Stimulated activated CD8-positive, alpha-beta memory T cell treated with anti-CD3 and anti-CD28 coated beads, Interleukin-15, amount 100 ng/mL, for 24 hours (primary cell): ENCODE results near the gene APPBP2.
"Not testable (repeated sequence)": the region's sequence is repeated elsewhere in the genome, so short reads cannot be mapped to it uniquely, and the experiment has no call there.

Source experiments
- DNase-seq: peaks from one replicate; pipeline ENCODE4 v3.0.0-alpha.2; 2020; ENCODE audit warnings: low read depth

Gene APPBP2

DNA sequence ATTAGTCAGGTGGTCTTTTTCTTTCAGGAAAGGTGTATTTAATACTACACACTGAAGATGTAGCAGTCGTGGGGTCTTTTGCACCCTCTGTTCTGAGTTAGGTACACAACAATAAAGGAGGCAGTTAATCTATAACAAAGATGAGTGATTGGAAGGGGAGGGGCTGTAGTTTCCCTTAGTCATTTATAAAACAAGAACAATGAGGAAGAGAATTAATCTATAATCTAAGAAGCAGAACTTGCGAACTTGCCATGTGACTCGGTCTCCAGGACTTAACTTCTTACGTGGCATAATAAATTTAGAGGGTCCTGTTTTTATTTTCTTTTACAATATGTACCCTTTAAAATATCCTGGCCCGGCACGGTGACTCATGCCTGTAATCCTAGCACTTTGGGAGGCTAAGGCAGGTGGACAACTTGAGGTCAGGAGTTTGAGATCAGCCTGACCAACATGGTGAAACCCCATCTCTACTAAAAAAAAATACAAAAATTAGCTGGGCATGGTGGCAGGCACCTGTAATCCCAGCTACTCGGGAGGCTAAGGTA is 8.6 kb upstream of the APPBP2 start:
- no peak for DNase-seq

DNA sequence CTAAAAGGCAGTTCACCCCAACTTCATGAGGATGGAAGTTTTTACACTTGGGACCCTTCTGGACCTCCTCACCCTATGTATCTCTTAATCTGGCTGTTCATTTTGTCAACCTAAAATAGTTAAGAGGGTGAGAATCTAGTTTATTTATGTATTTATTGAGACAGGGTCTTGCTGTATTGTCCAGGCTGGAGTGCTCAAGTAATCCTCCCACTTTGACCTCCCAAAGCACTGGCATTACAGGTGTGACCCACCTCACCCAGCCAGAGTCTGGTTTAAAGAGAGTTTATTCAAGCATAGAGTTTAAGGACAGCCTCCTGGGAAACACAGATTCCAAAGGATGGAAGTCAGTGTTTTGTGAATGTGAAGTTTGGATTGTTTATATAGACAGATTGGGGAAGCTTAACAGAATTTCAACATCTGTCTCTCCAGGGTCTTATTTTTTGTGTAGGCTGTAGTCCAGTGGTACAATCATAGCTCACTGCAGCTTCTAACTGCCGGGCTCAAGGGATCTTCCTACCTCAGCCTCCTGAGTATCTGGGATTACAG is 8.0 kb upstream of the APPBP2 start:
- no peak for DNase-seq

DNA sequence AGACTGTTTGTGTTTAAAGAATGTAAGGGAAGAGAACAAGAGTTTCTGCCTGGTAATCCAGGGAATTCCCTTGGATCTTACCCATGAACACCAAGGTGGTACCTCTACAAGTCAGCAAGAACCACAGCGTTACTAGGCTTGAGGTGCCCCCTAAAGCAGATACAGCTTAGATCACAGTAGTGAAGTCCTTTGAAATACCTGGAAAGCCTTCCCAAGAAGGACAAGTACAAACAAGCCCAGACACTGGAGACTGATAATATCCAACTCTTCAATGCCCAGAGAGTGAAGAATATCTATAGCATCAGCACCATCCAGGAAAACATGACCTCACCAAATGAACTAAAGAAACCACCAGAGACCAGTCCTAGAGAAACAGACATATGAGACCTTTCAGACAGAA is 3.8 kb upstream of the APPBP2 start:
- DNase-seq = no peak

DNA sequence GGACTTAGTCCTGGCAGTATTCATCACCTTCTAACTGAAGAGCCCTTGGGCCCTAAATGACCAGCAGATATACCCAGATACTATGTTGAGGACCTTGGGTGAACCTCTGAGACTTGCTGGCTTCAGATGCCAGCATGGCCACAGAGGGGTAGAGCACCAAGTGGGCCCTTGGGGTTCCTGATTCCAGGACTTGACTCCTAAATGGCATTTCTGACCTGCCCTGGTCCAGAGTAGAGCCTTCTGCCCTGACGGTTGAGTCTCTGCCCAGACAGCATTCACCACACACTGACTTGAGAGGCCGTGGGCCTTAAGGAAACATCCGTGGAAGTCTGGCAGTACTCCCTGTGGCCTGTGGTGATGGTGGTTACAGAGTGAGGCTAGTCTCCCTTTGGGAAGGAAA is 2.8 kb upstream of the APPBP2 start:
- no peak for DNase-seq

DNA sequence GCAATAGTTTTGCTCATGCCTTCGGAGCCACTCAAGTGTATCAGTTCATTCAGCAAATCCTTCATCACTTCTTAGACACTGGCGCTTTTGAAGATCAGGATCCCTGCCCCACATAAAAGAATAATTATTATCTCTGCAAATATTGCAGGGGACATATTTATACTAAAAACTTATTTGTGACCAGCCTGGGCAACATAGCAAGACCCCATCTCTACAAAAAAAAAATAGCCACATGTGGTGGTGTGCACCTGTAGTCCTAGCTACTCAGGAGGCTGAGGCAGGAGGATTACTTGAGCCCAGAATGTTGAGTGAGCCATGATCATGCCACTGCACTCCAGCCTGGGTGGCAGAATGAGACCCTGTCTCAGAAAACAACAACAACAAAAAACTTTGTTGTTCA is 1.7 kb upstream of the APPBP2 start:
- no peak for DNase-seq

DNA sequence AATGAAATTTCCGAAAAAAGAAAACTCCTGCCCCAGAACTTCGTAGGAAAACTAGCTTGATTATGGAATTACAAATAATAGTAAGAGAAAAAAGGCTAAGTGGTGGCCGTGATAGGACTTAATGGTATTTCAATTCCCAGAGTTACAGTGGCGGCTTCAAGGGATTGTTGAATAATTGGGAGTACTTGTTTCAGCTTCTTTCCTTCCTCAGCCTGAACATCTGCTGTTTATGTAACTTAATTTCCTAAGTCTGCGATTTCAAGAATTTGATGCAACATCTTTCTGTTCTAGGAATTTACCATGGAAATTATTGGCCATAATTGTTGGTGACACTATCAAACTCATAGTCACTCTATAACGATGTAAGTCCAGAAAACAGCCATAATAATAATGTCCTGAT is 684 bp upstream of the APPBP2 start:
- no peak for DNase-seq

DNA sequence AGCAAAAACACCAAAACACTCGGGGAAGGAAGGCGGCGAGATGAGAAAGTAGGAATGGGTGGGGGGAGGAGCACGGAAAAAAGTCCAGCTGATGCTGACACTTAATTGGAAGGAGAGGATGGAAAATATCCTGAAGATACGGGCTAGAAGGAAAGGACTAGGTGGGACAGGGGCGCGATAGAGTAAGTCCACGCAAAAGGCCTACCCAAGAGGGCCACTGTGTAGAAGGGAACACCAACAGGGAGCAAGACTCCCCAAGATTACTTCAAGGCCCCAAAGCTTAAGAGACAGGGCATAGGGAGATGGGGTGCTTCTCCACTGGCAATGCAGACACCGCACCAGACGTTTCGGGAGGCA is 736 bp downstream of the APPBP2 start:
- no peak for DNase-seq

DNA sequence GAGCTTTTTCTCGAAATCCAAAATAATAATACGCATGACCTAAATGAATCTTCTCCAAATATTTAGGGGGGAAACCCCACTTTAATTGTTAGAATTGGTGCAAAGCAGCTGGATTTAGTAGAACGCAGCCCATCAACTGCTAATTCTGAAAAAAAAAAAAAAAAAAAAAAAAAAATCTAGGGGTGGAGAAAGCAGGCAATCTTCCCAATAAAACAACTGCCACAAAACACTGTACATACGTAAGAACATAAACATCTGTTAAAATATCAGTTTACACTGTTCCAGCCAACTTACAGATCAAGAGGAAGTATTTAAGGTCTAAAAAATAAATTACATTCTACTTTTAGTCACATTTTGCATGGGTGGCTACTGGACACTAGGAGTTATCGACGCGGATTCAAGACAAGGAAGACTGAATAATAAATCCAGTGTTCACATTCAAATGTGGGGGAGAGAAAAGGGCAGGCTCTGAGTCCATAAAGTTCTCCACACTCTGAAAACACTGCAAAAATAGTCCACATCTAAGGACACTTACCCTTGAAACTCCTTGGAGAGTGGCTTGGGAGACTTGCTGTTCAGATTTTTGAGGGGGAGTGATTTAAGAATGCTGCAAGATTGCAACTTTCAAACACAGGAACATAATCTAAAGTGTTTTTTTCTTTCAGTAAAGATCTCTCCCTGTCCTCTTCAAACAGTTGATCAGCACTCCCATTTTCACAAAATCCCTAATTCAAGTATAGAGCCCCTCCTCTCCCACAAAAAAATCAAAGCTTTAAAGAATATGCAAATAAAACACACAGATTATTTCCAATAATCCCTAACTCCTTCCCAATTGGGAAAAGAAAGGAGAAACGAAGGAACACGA is 1.3 kb downstream of the APPBP2 start:
- DNase-seq = no peak

DNA sequence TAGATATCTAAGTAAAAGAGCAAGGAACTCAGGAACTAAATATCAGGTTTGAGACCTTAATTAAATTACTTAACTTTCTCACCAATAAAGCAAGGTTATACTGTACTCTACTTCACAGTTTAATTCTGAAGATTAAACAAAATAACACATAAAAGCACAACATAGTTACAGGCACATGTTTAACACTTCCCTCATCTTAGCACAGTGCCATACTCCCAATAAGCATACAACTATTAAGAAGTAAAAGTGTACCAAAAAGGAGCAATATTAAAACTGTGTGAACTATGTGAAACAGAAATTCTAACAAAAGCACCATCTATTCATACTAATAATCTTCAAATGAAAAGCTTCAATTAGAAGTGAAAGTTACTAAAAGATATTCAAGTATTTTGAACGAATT is 2.2 kb downstream of the APPBP2 start:
- DNase-seq = no peak

DNA sequence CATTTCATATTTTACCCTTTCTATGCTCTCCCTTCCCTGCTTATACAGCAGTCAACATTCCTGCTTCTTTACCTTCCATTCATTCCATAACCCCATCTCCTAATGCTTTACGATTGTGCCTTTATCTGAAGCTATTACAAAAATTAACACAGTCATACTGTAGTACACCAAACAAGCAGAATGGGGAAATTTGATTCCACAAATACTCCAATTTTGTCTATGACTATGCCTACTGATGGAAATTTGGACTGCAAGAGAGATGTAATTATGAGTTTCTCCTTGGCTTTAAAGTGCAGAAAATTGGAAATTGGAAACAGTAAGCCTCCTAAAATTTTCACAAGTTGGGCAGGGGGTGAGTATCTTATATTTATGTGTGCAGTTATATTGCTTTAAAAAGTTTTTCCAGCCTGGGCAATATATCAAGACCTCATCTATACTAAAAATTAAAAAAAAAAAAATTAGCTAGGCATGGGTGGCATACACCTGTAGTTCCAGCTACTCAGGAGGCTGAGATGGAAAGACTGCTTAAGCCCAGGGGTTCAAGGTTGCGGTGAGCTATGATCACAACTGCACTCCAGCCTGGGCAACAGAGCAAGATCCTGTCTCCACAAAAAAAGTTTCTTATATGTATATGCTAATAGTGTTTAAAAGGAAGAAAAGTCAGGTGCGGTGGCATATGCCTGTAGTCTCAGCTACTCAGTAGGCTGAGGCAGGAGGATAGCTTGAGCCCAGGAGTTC is 3.0 kb downstream of the APPBP2 start:
- DNase-seq = no peak

DNA sequence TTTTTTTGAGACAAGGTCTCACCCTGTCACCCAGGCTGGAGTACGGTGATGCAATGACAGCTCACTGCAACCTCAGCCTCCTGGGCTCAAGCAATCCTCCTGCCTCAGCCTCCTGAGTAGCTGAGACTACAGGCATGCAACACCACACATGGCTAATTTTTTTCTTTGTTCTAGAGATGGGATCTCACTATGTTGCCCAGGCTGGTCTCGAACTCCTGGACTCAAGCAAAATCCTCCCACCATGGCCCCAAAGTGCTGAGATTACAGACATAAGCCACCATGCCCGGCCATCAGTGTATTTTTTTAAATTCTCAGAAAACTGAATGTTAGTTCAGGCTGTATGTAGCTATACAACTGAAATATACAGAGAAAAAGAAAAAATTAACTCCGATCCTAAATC is 6.2 kb downstream of the APPBP2 start:
- DNase-seq = no peak

DNA sequence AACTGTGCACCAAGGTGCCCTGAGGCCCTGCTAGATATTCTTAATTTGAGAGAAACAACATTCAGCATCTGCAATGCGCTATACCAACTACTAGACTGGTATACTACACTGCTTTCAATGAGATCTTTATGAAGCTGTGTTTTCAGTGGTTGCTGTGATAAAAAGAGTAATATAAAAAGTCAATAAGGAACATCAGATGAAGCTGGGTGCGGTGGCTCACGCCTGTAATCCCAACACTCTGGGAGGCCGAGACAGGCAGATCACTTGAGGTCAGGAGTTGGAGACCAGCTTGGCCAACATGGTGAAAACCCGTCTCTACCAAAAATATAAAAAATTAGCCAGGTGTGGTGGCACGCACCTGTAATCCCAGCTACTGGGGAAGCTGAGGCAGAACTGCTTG is 10.4 kb downstream of the APPBP2 start:
- DNase-seq = not testable (repeated sequence)

DNA sequence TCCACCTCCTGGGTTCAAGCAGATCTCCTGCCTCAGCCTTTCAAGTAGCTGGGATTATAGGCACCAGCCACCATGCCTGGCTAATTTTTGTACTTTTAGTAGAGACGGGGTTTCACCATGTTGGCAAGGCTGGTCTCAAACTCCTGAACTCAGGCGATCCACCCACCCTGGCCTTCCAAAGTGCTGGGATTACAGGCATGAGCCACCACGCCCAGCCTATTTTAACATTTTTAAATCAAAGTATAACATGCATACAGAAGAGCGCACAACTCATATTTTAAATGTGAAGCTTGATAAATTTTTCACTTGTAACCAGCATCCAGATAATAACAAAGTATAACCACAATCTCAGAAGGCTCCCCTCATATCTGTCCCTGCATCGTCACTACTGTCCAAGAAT is 10.8 kb downstream of the APPBP2 start:
- DNase-seq = not testable (repeated sequence)

DNA sequence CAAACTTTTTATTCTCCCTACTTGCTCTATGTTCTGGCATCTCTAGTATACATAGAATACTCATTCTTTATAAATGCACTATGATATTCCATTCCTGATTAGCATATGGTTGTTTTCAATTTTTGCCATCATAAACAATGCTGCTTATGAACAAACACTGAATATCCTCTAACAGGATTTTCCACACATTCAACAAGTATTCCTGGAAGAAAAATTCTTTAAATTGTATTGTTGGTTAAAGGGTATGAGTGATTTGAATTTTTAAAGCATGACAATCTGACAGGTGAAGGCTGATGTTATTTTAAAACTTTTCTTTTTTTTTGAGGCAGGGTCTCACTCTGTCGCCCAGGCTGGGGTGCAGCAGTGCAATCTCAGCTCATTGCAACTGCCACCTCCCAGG is 11.5 kb downstream of the APPBP2 start:
- DNase-seq = no peak

DNA sequence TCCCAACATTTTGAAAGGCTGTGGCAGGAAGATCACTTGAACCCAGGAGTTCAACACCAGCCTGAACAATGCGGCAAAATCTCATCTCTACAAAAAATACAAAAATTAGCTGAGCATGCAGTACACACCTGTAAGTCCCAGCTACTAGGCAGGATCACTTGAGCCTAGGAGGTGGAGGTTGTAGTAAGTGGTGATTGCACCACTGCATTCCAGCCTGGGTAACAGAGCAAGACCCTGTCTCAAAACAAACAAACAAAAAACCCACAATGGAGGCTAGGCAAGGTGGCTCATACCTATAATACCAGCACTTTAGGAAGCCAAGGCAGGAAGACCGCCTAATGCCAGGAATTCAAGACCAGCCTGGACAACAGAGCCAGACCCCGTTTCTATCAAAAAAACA is 12.0 kb downstream of the APPBP2 start:
- no peak for DNase-seq

DNA sequence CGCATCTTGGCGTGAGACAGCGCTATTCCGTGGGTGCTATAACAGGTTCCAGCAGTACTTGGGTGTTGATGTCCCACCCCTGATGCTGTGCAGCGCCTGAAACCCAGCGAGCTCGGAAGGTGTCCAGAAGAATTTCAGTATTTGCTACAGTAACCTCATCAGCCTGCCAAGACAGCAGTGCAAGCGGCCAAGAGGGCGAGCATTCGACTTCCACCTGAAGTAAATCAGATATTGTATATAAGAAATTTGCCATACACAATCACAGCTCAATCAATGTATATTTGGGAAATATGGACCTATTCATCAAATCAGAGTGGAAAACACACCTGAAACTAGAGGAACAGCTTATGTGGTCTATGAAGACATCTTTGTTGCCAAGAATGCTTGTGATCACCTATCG is 13.0 kb downstream of the APPBP2 start:
- DNase-seq = no peak

DNA sequence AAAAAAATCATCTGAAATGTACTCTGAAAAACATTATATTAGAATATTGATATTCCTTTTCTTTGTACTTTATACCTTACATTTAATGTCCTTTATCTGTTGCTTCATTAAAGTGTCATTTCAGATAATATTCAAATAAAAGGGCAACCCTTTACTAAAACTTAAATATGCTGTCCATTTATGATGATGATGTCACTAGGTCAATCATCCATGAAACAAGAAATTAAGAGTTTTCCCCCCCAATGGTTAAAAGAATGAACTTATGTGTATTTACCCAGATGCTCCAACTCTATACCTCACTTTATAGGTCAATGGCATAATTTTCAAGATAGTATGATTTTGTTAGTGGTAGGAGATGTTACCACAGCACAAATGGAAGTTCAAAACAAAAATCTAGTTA is 15.3 kb downstream of the APPBP2 start:
- DNase-seq = no peak

DNA sequence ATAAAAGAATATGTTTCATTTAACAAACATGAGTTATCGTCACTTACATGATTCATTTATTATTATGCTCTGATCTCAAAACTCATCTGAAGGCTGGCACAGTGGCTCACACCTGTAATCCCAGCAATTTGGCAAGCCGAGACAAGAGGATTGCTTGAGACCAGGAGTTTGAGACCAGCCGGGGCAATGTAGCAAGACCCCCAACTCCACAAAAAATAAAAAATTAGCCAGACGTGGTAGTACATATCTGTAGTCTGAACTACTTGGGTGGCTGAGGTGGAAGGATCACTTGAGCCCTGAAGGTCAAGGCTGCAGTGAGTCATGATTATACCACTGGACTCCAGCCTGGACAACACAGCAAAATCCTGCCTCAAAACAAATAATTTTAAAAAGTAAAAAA is 16.0 kb downstream of the APPBP2 start:
- no peak for DNase-seq

DNA sequence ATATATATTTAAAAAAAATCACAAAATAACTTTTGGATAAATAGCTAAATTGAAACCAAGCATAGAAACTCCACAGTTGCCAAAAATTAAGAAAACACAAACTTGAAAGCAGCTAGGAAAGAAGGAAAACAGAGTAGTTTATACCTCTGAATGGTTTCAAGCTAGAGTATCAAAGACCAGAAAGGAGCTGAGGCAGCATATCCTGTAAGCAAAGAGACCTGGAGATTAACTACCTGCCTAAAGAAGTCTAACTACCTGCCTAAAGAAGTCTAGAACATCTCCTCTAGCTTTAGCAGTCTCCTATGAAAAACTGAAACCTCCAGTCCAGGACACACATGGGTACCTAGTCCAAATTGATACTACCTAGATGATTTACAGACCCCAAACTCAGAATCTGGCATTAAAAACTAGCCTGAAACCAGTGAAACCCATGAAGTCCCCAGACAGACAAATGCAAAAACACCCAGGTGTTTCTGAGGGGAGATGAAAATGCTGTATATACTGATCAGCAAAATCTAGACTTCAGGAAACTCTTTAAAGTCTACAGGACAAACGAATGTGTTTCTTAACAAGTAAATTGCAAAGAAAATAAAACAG is 17.6 kb downstream of the APPBP2 start:
- no peak for DNase-seq

DNA sequence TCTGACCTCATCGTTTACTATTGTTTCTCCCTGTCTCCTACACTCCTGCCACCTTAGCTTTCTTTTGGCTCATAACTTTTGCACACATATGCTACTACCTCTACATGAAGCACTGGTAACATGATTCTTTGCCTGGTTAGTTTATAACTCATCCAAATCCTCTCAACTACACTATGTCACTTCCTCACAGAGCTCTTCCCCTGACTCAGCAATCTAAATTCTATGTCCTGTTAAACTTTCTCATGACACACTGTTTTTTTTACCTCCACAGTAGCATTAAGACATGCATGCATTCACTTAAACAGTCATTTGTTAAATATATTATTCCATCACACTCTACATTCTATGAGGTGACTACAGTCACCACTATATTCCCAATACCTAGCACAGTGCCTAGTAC is 19.7 kb downstream of the APPBP2 start:
- no peak for DNase-seq

DNA sequence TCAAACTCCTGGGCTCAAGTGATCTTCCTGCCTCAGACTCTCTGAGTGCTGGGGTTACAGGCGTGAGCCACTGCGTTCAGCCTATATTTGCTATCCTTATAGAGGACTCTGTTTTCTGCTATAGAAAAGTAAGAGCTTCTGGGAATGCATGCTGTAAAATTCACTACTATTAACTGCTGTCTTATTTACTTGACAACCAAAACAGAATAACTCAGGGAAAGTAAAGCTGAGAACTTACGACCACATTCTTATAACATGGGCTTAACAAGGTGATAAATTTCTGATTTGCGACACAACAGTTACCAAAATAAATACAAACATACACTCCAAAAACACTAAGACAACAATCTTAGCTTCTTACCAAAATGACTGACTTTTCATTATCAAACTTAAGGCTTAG is 23.9 kb downstream of the APPBP2 start:
- DNase-seq = no peak

DNA sequence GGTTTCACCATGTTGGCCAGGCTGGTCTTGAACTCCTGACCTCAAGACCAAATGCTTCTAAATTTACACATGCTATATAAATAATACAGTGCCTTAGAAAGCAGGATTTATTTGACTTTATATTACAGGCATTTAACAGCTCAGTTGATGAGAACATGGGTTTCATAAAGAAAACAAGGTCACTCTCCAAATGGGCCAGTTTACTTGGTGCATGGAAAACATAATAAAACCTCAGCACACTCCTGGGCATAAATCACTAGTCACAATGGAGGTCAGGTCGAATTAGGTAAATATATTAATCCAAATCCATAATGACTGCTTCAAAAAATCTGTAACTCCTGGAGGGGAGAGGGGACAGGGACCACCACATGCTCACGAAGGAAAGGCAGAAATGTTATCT is 24.5 kb downstream of the APPBP2 start:
- no peak for DNase-seq

DNA sequence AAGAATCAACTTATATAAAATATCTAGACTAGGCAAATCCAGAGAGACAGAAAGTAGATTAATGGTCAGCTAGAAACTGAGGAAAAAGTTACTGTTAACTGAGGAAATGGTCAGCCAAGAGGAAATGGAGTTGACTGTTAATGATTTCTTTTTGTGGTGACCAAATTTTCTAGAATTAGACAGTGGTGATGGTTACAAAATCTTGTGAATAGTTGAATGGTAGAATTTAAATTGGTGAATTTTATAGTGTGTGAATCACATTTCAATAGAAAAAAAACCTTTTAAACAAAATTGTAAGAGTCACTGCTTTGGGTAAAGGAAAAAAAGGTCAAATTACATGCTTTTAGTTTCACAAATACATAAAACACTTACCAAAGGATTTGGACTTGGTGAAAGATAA is 30.0 kb downstream of the APPBP2 start:
- DNase-seq = no peak
